GM23248 (cell line): ENCODE measurements around the gene FKRP. TPM values are rescaled to one million over a fixed set of nuclear protein-coding genes. Genes with fewer than 3 reads are reported as not detected.

Experiments
- DNase-seq: peaks from one replicate; pipeline ENCODE4 v3.0.0-alpha.2; 2015
- H2AFZ ChIP-seq: fragments of 200-600 bp; sonication (generic); 2 replicates; pipeline ENCODE4 v1.6.1; 2016; ENCODE audit warnings: antibody characterized with exemption
- H3F3A ChIP-seq: fragments of 200-600 bp; sonication (generic); 2 replicates; pipeline ENCODE4 v1.6.1; 2016; ENCODE audit warnings: mild to moderate bottlenecking, antibody characterized with exemption, mixed run types; ENCODE audit not compliant: insufficient read depth
- H3K27ac ChIP-seq: fragments of 200-600 bp; sonication (generic); 2 replicates; pipeline ENCODE4 v1.5.1; 2016; ENCODE audit warnings: mild to moderate bottlenecking
- H3K27me3 ChIP-seq: fragments of 200-600 bp; sonication (generic); replicated peaks from 2 replicates; pipeline ENCODE4 v1.6.1; 2016; ENCODE audit warnings: mild to moderate bottlenecking; ENCODE audit not compliant: insufficient read depth
- H3K36me3 ChIP-seq: fragments of 200-600 bp; sonication (generic); 2 replicates; pipeline ENCODE4 v1.6.1; 2016; ENCODE audit warnings: low read depth, mild to moderate bottlenecking
- H3K4me1 ChIP-seq: fragments of 200-600 bp; sonication (generic); 2 replicates; pipeline ENCODE4 v1.6.1; 2016; ENCODE audit warnings: mild to moderate bottlenecking; ENCODE audit not compliant: insufficient read depth
- H3K4me2 ChIP-seq: fragments of 200-600 bp; sonication (generic); one replicate; pipeline ENCODE4 v1.6.1; 2016; ENCODE audit warnings: mild to moderate bottlenecking; ENCODE audit not compliant: unreplicated experiment
- H3K4me3 ChIP-seq: fragments of 200-600 bp; sonication (generic); 2 replicates; pipeline ENCODE4 v1.5.1; 2016; ENCODE audit warnings: mild to moderate bottlenecking
- H3K79me2 ChIP-seq: fragments of 200-600 bp; sonication (generic); 2 replicates; pipeline ENCODE4 v1.6.1; 2016; ENCODE audit warnings: mild to moderate bottlenecking; ENCODE audit not compliant: insufficient read depth
- H3K9ac ChIP-seq: fragments of 200-600 bp; sonication (generic); 2 replicates; pipeline ENCODE4 v1.6.1; 2016; ENCODE audit warnings: mild to moderate bottlenecking
- H3K9me2 ChIP-seq: fragments of 200-600 bp; sonication (generic); 2 replicates; pipeline ENCODE4 v1.6.1; 2016; ENCODE audit warnings: mixed run types, mild to moderate bottlenecking, moderate library complexity; ENCODE audit not compliant: insufficient read depth
- H3K9me3 ChIP-seq: fragments of 200-600 bp; sonication (generic); one replicate; pipeline ENCODE4 v1.6.1; 2017; ENCODE audit warnings: low read depth
- H4K20me1 ChIP-seq: fragments of 200-600 bp; sonication (generic); 2 replicates; pipeline ENCODE4 v1.6.0; 2016; ENCODE audit not compliant: insufficient read depth
- EZH2 ChIP-seq: fragments of 200-600 bp; sonication (generic); IDR thresholded peaks from 2 replicates; pipeline ENCODE4 v1.6.1; 2018; ENCODE audit warnings: antibody characterized with exemption, mild to moderate bottlenecking; ENCODE audit not compliant: insufficient read depth, poor library complexity, severe bottlenecking
- EZH2phosphoT487 ChIP-seq: fragments of 200-600 bp; sonication (generic); IDR thresholded peaks from 2 replicates; pipeline ENCODE4 v1.6.1; 2018; ENCODE audit warnings: antibody characterized with exemption, moderate library complexity, mild to moderate bottlenecking, low read depth; ENCODE audit not compliant: insufficient read depth
- WGBS, 2 experiments: methylation state at CpG; one replicate each; pipeline ENCODE4 v1.1.6; 2015 to 2017; ENCODE audit warnings: low lambda C conversion rate in 2 of 2, low coverage in 1 of 2; ENCODE audit errors: missing lambda C conversion rate in 2 of 2; 5-methylcytosine and 5-hydroxymethylcytosine counted together
- in situ Hi-C: fragments of 300-500 bp; cut with MboI; formaldehyde crosslinking; loops from 2 replicates; pipeline ENCODE4 v1.15.0; 2020
- polyA plus RNA-seq: library from polyadenylated mRNA; unstranded; fragments of >200 nt; fragmentation: Nextera tagmentation; extraction: Ambion mirVana; gene quantifications from 2 replicates; pipeline ENCODE4 v1.2.1, GENCODE V29; 2016
- total RNA-seq: library from RNA; depleted of rRNA; stranded (reverse); fragments of >200 nt; shearing (Covaris generic); gene quantifications from 2 replicates; pipeline ENCODE4 v1.2.3, GENCODE V29; 2014

The FKRP gene
- total and polyA plus RNA-seq, 2 experiments from 2014 or later: 15.0 to 41.5 TPM

GRCh38 chr19:46741447-46741846 is 4.4 kb upstream of the FKRP start:
- Histone ChIP-seq H3K27me3 (no peaks in the 10 kb centered on the region), H3K4me3 (no peak overlapping the region), H3K9me2 (no peaks in the 10 kb centered on the region), H3K36me3 (no peaks in the 10 kb centered on the region; the same call in 1 of the 2 replicates), H4K20me1 (peaks cover 9% of the 10 kb centered on the region; the same call in 1 of the 2 replicates), H3K9me3 (no peaks in the 10 kb centered on the region), H3F3A (no peaks in the 10 kb centered on the region), H3K4me2 (no peak overlapping the region), H2AFZ (no peak overlapping the region), H3K9ac (no peak overlapping the region), H3K27ac (no peak overlapping the region), H3K79me2 (peaks cover 98% of the 10 kb centered on the region), H3K4me1 (no peaks in the 10 kb centered on the region)
- no peak for TF ChIP-seq EZH2
- TF ChIP-seq EZH2phosphoT487: no peak
- WGBS, 2 experiments: 89 to 91% methylated on average over 17 of the region's 17 CpGs
- DNase-seq: no peak
- in situ Hi-C loops: no loop called here

- DNase-seq: no peak
- Histone ChIP-seq H3K9ac (no peak overlapping the region), H3K9me3 (no peaks in the 10 kb centered on the region), H3K79me2 (peaks cover 88% of the 10 kb centered on the region), H3K27ac (no peak overlapping the region), H3K4me1 (no peaks in the 10 kb centered on the region), H3K4me2 (no peak overlapping the region), H4K20me1 (peaks cover 9% of the 10 kb centered on the region; the same call in 1 of the 2 replicates), H2AFZ (no peak overlapping the region), H3K27me3 (no peaks in the 10 kb centered on the region), H3K36me3 (no peaks in the 10 kb centered on the region), H3F3A (no peaks in the 10 kb centered on the region), H3K4me3 (no peak overlapping the region), H3K9me2 (no peaks in the 10 kb centered on the region)
- whole genome bisulfite sequencing, 2 experiments: 71 to 76% methylated on average over 4 of the region's 4 CpGs
- in situ Hi-C loops: no loop called here
- TF ChIP-seq EZH2 (no peak), EZH2phosphoT487 (no peak)
These were observed 2.9 kb upstream of the FKRP start for GRCh38 chr19:46742926-46743480.

- peak; percentile 39 for DNase-seq
- H3K9ac ChIP-seq: peak overlapping the region; percentile 86; the same call in 1 of the 2 replicates
- H3K79me2 ChIP-seq: peaks cover 77% of the 10 kb centered on the region
- H3K27me3 ChIP-seq: no peaks in the 10 kb centered on the region
- H3K36me3 ChIP-seq: peaks cover 5% of the 10 kb centered on the region; the same call in 1 of the 2 replicates
- WGBS, 2 experiments: 79 to 80% methylated on average over 12 of the region's 12 CpGs
- no peaks in the 10 kb centered on the region for H3K9me3 ChIP-seq
- no peak overlapping the region for H2AFZ ChIP-seq
- H3K9me2 ChIP-seq: no peaks in the 10 kb centered on the region
- peak overlapping the region; percentile 97 for H3K4me2 ChIP-seq
- H3F3A ChIP-seq: no peaks in the 10 kb centered on the region
- no peak overlapping the region for H3K27ac ChIP-seq
- TF ChIP-seq EZH2 (no peak), EZH2phosphoT487 (no peak)
- no peaks in the 10 kb centered on the region for H3K4me1 ChIP-seq
- peak overlapping the region; percentile 95 for H3K4me3 ChIP-seq
- peaks cover 9% of the 10 kb centered on the region; the same call in 1 of the 2 replicates for H4K20me1 ChIP-seq
- in situ Hi-C loops: no loop called here
These were observed 1.7 kb upstream of the FKRP start for GRCh38 chr19:46744005-46744691.

DNA sequence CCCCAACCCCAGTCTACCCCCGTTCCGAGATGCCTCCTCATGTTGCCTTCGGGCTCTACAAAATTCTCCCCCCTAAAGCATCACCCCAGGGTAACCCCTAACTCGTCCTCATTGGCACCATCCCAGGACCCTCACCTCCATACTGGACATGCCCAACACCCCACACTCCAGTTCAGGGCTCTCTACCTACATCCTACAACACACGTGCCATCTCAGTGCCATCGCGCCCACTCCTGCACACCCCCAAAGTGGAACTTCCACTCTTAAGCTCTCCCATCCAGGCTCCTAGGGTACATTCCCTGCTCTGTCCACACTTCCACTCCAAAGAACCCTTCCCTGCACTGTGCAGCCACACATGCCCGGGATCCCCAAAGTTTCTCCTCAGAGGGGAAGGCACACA is 827 bp upstream of the FKRP start:
- no peaks in the 10 kb centered on the region for H3K4me1 ChIP-seq
- TF ChIP-seq EZH2 (no peak), EZH2phosphoT487 (no peak)
- no peaks in the 10 kb centered on the region for H3K9me3 ChIP-seq
- no peaks in the 10 kb centered on the region for H3K27me3 ChIP-seq
- H4K20me1 ChIP-seq: peaks cover 9% of the 10 kb centered on the region; the same call in 1 of the 2 replicates
- DNase-seq: peak; percentile 41
- 17 to 29% methylated on average over 8 of the region's 8 CpGs for WGBS, 2 experiments
- H3K4me2 ChIP-seq: peak overlapping the region; percentile 97
- H3K9ac ChIP-seq: peak overlapping the region; percentile 86
- no peak overlapping the region for H3K27ac ChIP-seq
- H3F3A ChIP-seq: no peaks in the 10 kb centered on the region
- H3K9me2 ChIP-seq: no peaks in the 10 kb centered on the region
- 0 out of 2 replicates have a peak overlapping the region, but pooled peaks have one; percentile 56 for H2AFZ ChIP-seq
- in situ Hi-C loops: no loop called here
- peaks cover 6% of the 10 kb centered on the region; the same call in 1 of the 2 replicates for H3K36me3 ChIP-seq
- peaks cover 68% of the 10 kb centered on the region for H3K79me2 ChIP-seq
- H3K4me3 ChIP-seq: peak overlapping the region; percentile 95
